Right lobe of liver (tissue), 6 donors: Measurements from ENCODE around the gene DYNLT2B. TPM values are rescaled to one million over a fixed set of nuclear protein-coding genes. Genes with fewer than 3 reads are reported as not detected.
A peak's percentile ranks its signal among the peaks of the same experiment; 100 is the strongest.
"Not testable (repeated sequence)": the region's sequence is repeated elsewhere in the genome, so short reads cannot be mapped to it uniquely, and the experiment has no call there.

Experiments
- ATAC-seq, 4 donors: fragments of 200-7000 bp; cut with Tn5 transposase; one replicate each; pipeline ENCODE4 v1.9.1; 2020; ENCODE audit warnings: mild to moderate bottlenecking in 4 of 4, moderate library complexity in 4 of 4
- DNase-seq, 3 donors: peaks; one replicate each; pipeline ENCODE4 v3.0.0-alpha.2; 2020
- H3K27ac ChIP-seq, 3 donors: fragments of 200-600 bp; one replicate each; pipeline ENCODE4 v1.8.0; 2022
- H3K27me3 ChIP-seq, 2 donors: fragments of 200-600 bp; one replicate each; pipeline ENCODE4 v1.8.0; 2022
- H3K36me3 ChIP-seq, 4 donors: fragments of 200-600 bp; sonication (generic) in 1 of 4; one replicate each; pipeline versions ENCODE4 v1.5.1 to v1.8.0; 2017 to 2022; ENCODE audit warnings: control low read depth in 1 of 4
- H3K4me1 ChIP-seq, 4 donors: fragments of 200-600 bp; sonication (generic) in 1 of 4; one replicate each; pipeline versions ENCODE4 v1.5.1 to v1.8.0; 2017 to 2022; ENCODE audit warnings: control low read depth in 1 of 4
- H3K4me3 ChIP-seq, 3 donors: fragments of 200-600 bp; one replicate each; pipeline ENCODE4 v1.8.0; 2022
- H3K9me3 ChIP-seq, 4 donors: fragments of 200-600 bp; sonication (generic) in 1 of 4; one replicate each; pipeline versions ENCODE4 v1.5.1 to v1.8.0; 2017 to 2022; ENCODE audit warnings: control low read depth in 1 of 4
- POLR2A ChIP-seq: fragments of 450-650 bp; IDR thresholded peaks from one replicate; pipeline ENCODE4 v1.6.1; 2017; ENCODE audit warnings: antibody characterized with exemption, mild to moderate bottlenecking
- WGBS: methylation state at CpG from one replicate; pipeline ENCODE4 v1.1.6; 2018; ENCODE audit warnings: low coverage, low lambda C conversion rate; ENCODE audit not compliant: insufficient coverage; ENCODE audit errors: missing lambda C conversion rate; 5-methylcytosine and 5-hydroxymethylcytosine counted together
- intact Hi-C, 2 donors: fragments of 100-400 bp; cut with DNase I; formaldehyde crosslinking; loops; one replicate each; pipeline versions ENCODE4 v1.11.2 to v1.14.1; 2022
- long read RNA-seq: library from polyadenylated mRNA; unstranded; transcript quantifications from one replicate; pipeline ENCODE4 v2.0.0, GENCODE V29; 2019
- total RNA-seq, 6 experiments: library from RNA; depleted of rRNA in 2 of 6; stranded (reverse); fragments of >200 nt in 2 of 6; fragmentation: NEBNext Ultra II Directional in 3 of 6; extraction: Animal tissue kit (Norgen Biotek cat#: 25700) in 3 of 6; gene quantifications; one replicate each; pipeline versions ENCODE4 v1.1.0 to v1.2.4, GENCODE V29; 2016 to 2023
- TF ChIP-seq, protein P1 (sequence below), 4 donors: fragments of 200-600 bp in 3 of 4; fragments of 450-650 bp in 1 of 4; IDR thresholded peaks; one replicate each; pipeline versions ENCODE4 v1.5.1 to v1.8.0; 2016 to 2022; ENCODE audit warnings: antibody characterized with exemption in 4 of 4, mild to moderate bottlenecking in 2 of 4
- donor health status: DM: no; HTN: yes; CAD: no.
- donor health status: DM: no; HTN: no; CAD: no.
- donor health status: DM: no; HTN: no; CAD: no.
- donor health status: DM: no; HTN: yes; CAD: no.
- donor health status: DM: no; HTN: yes; CAD: no.

The DYNLT2B gene
- total RNA-seq = 1 to 10 TPM in 3 of 6 experiments, under 1 TPM in 1, not detected in 2; 0.62 to 2.6 (median 1.4) TPM
- long read RNA-seq, partial matches to known transcripts = 0 of 1 reads
- long read RNA-seq, other reads (novel, unspliced or antisense) = 0 of 1 reads

DNA sequence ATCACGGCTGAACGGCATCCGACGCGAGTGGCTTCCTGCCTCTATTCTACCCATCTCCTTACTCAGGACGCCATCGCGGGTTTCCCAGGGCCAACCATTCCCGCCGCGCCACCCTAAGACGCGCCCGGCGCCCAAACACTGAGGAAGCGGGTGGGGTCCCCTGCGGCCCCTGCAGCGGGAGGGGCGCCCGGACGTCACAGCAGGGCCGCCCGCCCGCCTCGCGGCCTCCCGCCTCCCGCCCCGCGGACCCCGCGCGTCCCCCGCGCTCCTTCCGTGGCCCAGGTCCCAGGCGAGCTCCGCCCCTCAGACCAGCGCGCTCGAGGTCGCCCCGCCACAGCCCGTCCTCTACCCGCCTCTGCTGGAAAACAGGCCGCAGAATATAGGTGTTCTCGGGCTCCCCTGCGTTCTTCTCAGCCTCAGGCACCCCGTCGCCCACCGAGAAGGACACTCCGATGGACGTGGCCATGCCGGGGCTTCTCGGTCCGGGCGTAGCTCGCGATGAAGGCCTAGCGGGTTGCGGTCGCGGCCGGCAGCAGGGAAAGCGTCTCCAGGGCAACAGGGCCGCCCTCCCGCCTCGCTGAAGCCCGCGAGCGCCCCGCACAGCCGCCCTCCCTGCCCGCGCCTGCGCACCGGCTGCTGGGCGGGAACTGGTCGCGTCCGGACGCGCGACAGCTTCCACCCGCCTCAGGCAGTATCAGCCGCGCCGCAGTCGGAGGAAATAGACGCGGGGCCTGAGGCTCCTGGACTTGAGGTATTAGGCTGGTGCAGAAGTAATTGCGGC is at the start of gene DYNLT2B:
Gene DYNLT2B (minus strand): TSS at position 554 of the 781 bp plus-strand sequence. CDS start 88 bp downstream, at position 466.
- H3K36me3 ChIP-seq = no peaks in the 10 kb centered on the region
- ATAC-seq (peak; percentile 98 to 99 (median 98)), DNase-seq (peak; percentile 91)
- peak; percentile 68 for TF ChIP-seq POLR2A
- TF ChIP-seq, protein P1, sequence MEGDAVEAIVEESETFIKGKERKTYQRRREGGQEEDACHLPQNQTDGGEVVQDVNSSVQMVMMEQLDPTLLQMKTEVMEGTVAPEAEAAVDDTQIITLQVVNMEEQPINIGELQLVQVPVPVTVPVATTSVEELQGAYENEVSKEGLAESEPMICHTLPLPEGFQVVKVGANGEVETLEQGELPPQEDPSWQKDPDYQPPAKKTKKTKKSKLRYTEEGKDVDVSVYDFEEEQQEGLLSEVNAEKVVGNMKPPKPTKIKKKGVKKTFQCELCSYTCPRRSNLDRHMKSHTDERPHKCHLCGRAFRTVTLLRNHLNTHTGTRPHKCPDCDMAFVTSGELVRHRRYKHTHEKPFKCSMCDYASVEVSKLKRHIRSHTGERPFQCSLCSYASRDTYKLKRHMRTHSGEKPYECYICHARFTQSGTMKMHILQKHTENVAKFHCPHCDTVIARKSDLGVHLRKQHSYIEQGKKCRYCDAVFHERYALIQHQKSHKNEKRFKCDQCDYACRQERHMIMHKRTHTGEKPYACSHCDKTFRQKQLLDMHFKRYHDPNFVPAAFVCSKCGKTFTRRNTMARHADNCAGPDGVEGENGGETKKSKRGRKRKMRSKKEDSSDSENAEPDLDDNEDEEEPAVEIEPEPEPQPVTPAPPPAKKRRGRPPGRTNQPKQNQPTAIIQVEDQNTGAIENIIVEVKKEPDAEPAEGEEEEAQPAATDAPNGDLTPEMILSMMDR (IDR thresholded peaks at IDR 0.05) = peak in 1 of 4 donors; percentile 23
- H3K27me3 ChIP-seq = no peaks in the 10 kb centered on the region
- H3K4me3 ChIP-seq = peak within 1 kb of the TSS; percentile 77 to 91 (median 89)
- intact Hi-C loops = no loop called here
- H3K9me3 ChIP-seq = no peaks in the 10 kb centered on the region
- WGBS = 0% methylated on average over 4 of the region's 92 CpGs
- H3K4me1 ChIP-seq = no peaks in the 10 kb centered on the region
- peak within 1 kb of the TSS; percentile 62 to 84 (median 78) for H3K27ac ChIP-seq

DNA sequence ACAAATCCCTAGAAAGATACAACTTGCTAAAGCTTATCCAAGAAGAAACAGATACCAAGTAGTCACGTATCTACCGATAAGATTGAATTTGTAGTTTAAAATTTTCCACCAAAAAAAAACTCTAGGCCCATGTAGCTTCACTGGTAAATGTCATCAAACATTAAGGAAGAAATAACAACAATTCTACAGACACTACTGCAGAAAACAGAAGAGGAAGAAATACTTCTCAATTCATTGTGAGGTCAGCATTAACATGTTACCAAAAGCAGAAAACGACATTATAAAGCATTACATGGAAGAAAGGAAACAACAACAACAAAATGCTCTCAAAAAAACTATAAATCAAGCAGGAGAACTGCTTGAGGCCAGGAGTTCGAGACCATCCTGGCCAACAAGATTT is 47.7 kb upstream of the DYNLT2B start:
- TF ChIP-seq POLR2A = no peak
- TF ChIP-seq, protein P1 (IDR thresholded peaks at IDR 0.05) = no peak
- intact Hi-C loops = no loop called here
- ATAC-seq (no peak), DNase-seq (no peak)
- Histone ChIP-seq H3K27ac (no peak overlapping the region), H3K9me3 (no peaks in the 10 kb centered on the region), H3K4me1 (no peaks in the 10 kb centered on the region), H3K4me3 (no peak overlapping the region), H3K36me3 (peaks cover 0 to 33% (median 12%) of the 10 kb centered on the region in 4 donors), H3K27me3 (no peaks in the 10 kb centered on the region)
- WGBS = 83% methylated on average over 4 of the region's 4 CpGs

DNA sequence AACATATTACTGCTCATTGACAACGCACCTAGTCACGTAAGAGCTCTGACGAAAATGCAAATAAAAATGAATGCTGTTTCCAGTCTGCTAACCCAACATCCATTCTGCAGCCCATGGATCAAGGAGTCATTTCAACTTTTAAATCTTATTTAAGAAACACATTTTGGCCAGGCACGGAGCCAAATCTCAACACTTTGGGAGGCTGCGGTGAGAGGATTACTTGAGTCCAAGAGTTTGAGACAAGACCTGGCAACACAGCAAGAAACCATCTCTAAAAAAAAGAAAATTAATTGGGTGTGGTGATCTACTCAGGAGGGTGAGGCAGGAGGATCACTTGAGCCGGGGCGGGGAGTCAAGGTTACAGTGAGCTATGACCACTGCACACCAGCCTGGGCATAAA is 42.5 kb upstream of the DYNLT2B start:
- intact Hi-C loops = no loop called here
- Histone ChIP-seq H3K27me3 (no peaks in the 10 kb centered on the region), H3K9me3 (no peaks in the 10 kb centered on the region), H3K27ac (no peak overlapping the region), H3K4me1 (no peaks in the 10 kb centered on the region), H3K4me3 (no peak overlapping the region), H3K36me3 (peaks cover 0 to 45% (median 13%) of the 10 kb centered on the region in 4 donors)
- WGBS = 92% methylated on average over 6 of the region's 7 CpGs
- ATAC-seq (no peak), DNase-seq (no peak)
- no peak for TF ChIP-seq POLR2A
- TF ChIP-seq, protein P1 (IDR thresholded peaks at IDR 0.05) = no peak

DNA sequence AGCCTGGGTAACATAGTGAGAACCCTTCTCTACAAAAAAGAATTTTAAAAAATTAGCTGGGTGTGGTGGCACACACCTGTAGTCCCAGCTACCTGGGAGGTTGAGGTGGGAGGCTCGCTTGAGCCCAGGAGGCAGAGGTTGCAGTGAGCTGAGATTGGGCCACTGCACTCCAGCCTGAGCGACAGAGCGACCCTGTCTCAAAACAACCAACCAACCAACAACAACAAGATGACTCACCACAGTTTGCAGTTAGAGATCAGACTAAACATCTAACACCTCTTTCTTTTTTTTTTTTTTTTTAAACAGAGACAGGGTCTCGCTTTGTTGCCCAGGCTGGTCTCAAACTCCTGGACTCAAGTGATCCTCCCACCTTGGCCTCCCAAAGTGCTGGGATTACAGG is 40.5 kb upstream of the DYNLT2B start:
- H3K4me1 ChIP-seq, H3K27me3 ChIP-seq, H3K9me3 ChIP-seq, H3K27ac ChIP-seq, DNase-seq, H3K4me3 ChIP-seq, ATAC-seq, intact Hi-C loops: not testable (repeated sequence)
- peaks cover 0 to 54% (median 15%) of the 10 kb centered on the region in 4 donors for H3K36me3 ChIP-seq
- 97% methylated on average over 3 of the region's 4 CpGs for WGBS

DNA sequence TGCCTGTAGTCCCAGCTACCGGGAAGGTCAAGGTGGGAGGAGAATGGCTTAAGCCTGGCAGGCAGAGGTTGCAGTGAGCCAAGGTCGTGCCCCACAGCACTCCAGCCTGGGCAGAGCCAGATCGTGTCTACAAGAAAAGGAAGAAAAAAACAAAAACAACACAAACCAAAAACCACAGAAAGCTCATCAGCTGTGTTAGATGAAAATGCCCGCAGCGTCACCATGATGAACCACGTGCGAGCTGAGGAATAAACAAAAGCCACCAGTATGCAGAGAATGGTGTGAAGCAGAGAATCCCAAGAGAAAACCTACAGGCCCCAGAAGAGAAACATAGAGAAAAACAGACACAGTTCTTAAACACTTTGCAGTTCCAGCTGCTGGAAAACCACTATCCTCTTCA is 39.9 kb upstream of the DYNLT2B start:
- Histone ChIP-seq H3K4me3 (no peak overlapping the region), H3K36me3 (peaks cover 0 to 54% (median 15%) of the 10 kb centered on the region in 4 donors), H3K4me1 (no peaks in the 10 kb centered on the region), H3K27me3 (no peaks in the 10 kb centered on the region), H3K9me3 (no peaks in the 10 kb centered on the region), H3K27ac (no peak overlapping the region)
- TF ChIP-seq, protein P1 (IDR thresholded peaks at IDR 0.05) = no peak
- no peak for TF ChIP-seq POLR2A
- no peak for DNase-seq
- intact Hi-C loops = no loop called here
- WGBS = 82% methylated on average over 5 of the region's 7 CpGs
- ATAC-seq = no peak
